Measurements from ENCODE around the gene MPND.

Gene MPND

GRCh38 chr19:4379383-4380253 is 36.3 kb downstream of the MPND start:
- no peak for DNase-seq (ENCODE audit: low read depth)

GRCh38 chr19:4380254-4380727 is 36.9 kb downstream of the MPND start:
- DNase-seq (ENCODE audit: low read depth): no peak

GRCh38 chr19:4385291-4386040 is 42.1 kb downstream of the MPND start:
- DNase-seq (ENCODE audit: low read depth): no peak

- no peak for DNase-seq (ENCODE audit: low read depth)
Measured at GRCh38 chr19:4386041-4386782, 42.9 kb downstream of the MPND start.

- no peak for DNase-seq (ENCODE audit: low read depth)
Measured at GRCh38 chr19:4388337-4389063, 45.1 kb downstream of the MPND start.

- DNase-seq (ENCODE audit: low read depth): no peak
Measured at GRCh38 chr19:4389064-4389375, 45.7 kb downstream of the MPND start.

- no peak for DNase-seq (ENCODE audit: low read depth)
Measured at GRCh38 chr19:4389511-4390016, 46.2 kb downstream of the MPND start.

GRCh38 chr19:4390017-4390566 is 46.7 kb downstream of the MPND start:
- DNase-seq (ENCODE audit: low read depth): no peak

- DNase-seq (ENCODE audit: low read depth): no peak
Measured at GRCh38 chr19:4390567-4391305, 47.4 kb downstream of the MPND start.

- DNase-seq (ENCODE audit: low read depth): no peak
Measured at GRCh38 chr19:4391306-4391693, 47.9 kb downstream of the MPND start.

GRCh38 chr19:4391701-4392483 is 48.5 kb downstream of the MPND start:
- DNase-seq (ENCODE audit: low read depth): no peak

GRCh38 chr19:4393947-4394590 is 50.7 kb downstream of the MPND start:
- DNase-seq (ENCODE audit: low read depth): no peak

GRCh38 chr19:4396949-4397783 is 53.8 kb downstream of the MPND start:
- no peak for DNase-seq (ENCODE audit: low read depth)

- DNase-seq (ENCODE audit: low read depth): no peak
Measured at GRCh38 chr19:4399812-4400134, 56.4 kb downstream of the MPND start.

- peak; percentile 67 for DNase-seq (ENCODE audit: low read depth)
Measured at GRCh38 chr19:4400135-4400936, 57.0 kb downstream of the MPND start, which contains the start of gene SH3GL1. Gene SH3GL1, minus strand, starts transcription at chr19:4400547. Its CDS starts 179 bp downstream, at chr19:4400368.

- DNase-seq (ENCODE audit: low read depth): no peak
Measured at GRCh38 chr19:4401769-4402170, 58.4 kb downstream of the MPND start.

GRCh38 chr19:4402171-4403004 is 59.0 kb downstream of the MPND start, which contains the start of gene CHAF1A:
Gene CHAF1A, plus strand, starts transcription at chr19:4402640. Its CDS starts 123 bp downstream, at chr19:4402763.
- peak; percentile 100 for DNase-seq (ENCODE audit: low read depth)
